ENCODE measurements around the gene STXBP5.
A peak's percentile ranks its signal among the peaks of the same experiment; 100 is the strongest.

STXBP5 gene

GRCh38 chr6:147204060-147204785 is at the start of gene STXBP5:
STXBP5 (plus strand) TSS chr6:147204417; CDS start chr6:147204533, 116 bp downstream.
- ChIA-PET POLR2A (ENCODE audit: low non-redundant PET) (no interaction called here), CTCF (no interaction called here)
- TF ChIP-seq CTCF (conservative IDR thresholded peaks at IDR 0.05; ENCODE audit: low read depth): no peak
- peak; percentile 53 for DNase-seq (ENCODE audit: low spot score)
- H3K27ac ChIP-seq: peak within 1 kb of the TSS; percentile 95

- no peak for TF ChIP-seq CTCF (conservative IDR thresholded peaks at IDR 0.05; ENCODE audit: low read depth)
- DNase-seq (ENCODE audit: low spot score): peak; percentile 78
- CTCF ChIA-PET: interaction anchor here (0.6 kb wide), 1 partner anchor 97 kb away, joined by 3 read pairs; no protein-coding TSS in a partner anchor
- POLR2A ChIA-PET (ENCODE audit: low non-redundant PET): no interaction called here
- peak overlapping the region; percentile 77 for H3K27ac ChIP-seq
These were observed 49.8 kb upstream of the STXBP5 start for GRCh38 chr6:147154454-147154853.

DNA sequence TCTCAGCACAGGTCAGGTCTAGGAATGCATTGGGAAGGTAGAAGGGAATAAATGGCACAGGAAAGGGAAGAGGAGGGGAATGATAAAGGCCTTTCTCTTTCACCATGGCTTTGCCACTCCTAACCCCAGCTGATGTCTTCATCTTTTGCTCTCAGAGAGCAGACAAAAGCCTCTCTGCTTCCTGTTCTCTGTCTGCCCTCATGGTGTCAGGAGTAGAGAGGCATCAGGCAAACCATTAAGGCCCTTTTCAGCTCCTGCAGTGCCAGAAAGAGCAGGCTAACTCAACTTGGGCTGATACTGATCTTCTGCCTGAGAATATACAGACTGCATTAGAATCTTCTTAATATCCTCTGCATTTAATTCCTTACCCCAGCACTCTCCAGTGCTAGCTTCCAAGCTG is 48.0 kb upstream of the STXBP5 start:
- CTCF ChIA-PET: interaction anchor here (0.6 kb wide), 1 partner anchor 272 kb away, joined by 3 read pairs; no protein-coding TSS in a partner anchor
- no peak for DNase-seq (ENCODE audit: low spot score)
- TF ChIP-seq CTCF (conservative IDR thresholded peaks at IDR 0.05; ENCODE audit: low read depth): no peak
- no peak overlapping the region for H3K27ac ChIP-seq
- POLR2A ChIA-PET (ENCODE audit: low non-redundant PET): no interaction called here

- no peak for TF ChIP-seq CTCF (conservative IDR thresholded peaks at IDR 0.05; ENCODE audit: low read depth)
- ChIA-PET CTCF (interaction anchor here (0.6 kb wide), 1 partner anchor 85 kb away, joined by 4 read pairs; no protein-coding TSS in a partner anchor), POLR2A (ENCODE audit: low non-redundant PET) (no interaction called here)
- H3K27ac ChIP-seq: no peak overlapping the region
- DNase-seq (ENCODE audit: low spot score): no peak
These were observed 47.3 kb upstream of the STXBP5 start for GRCh38 chr6:147156799-147157382.

- ChIA-PET CTCF (interaction anchor here (0.6 kb wide), 1 partner anchor 807 kb away, joined by 3 read pairs; no protein-coding TSS in a partner anchor), POLR2A (ENCODE audit: low non-redundant PET) (no interaction called here)
- no peak for TF ChIP-seq CTCF (conservative IDR thresholded peaks at IDR 0.05; ENCODE audit: low read depth)
- H3K27ac ChIP-seq: no peak overlapping the region
- no peak for DNase-seq (ENCODE audit: low spot score)
These were observed 46.3 kb upstream of the STXBP5 start for GRCh38 chr6:147157930-147158329.

- ChIA-PET POLR2A (ENCODE audit: low non-redundant PET) (no interaction called here), CTCF (interaction anchor here (0.6 kb wide), 1 partner anchor 64 kb away, joined by 3 read pairs; no protein-coding TSS in a partner anchor)
- no peak for TF ChIP-seq CTCF (conservative IDR thresholded peaks at IDR 0.05; ENCODE audit: low read depth)
These were observed 45.3 kb upstream of the STXBP5 start for GRCh38 chr6:147158881-147159280.

More at GRCh38 chr6:147158881-147159280, 45.3 kb upstream of the STXBP5 start:
- no peak for DNase-seq (ENCODE audit: low spot score)
- H3K27ac ChIP-seq: no peak overlapping the region

Data from RWPE1 (cell line).